ENCODE data around the gene MYO1D.
"Not testable (repeated sequence)": the region's sequence is repeated elsewhere in the genome, so short reads cannot be mapped to it uniquely, and the experiment has no call there.

The MYO1D gene

DNA sequence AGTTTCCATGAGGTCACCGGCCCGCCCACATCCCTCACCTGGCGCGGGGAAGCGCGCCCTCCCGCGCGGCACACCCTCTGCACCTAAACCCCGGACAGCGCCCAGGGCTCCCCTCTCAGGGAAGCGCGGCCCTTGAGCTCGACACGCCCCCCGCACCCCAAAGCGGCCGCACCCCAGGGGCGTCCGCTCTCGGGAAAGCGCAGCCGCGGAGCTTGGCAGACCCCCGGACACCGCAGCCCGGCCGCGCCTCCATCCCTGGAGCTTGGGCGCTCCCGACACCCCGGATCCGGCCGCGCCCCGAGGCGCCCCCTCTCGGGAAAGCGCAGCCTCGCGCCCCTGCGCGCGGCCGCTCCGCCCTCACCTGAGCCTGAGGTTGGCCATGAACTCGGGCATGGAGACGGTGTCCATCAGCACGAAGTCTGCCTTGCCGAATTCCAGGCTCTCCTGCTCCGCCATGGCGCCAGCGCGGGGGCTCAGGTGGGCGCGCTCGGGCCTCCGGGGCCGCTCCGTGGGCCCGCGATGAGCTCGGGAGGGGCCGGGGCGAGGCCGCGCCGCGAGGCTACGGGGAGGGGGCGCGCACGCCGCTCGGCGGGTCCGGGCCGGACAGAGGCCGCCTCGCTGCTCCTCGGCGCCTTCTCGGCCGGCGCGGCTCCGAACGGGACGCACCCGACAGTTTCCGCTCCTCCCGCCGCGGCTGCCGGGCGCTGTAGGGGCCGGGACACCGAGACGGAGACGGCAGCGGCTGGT, at the start of gene MYO1D:
Gene MYO1D, minus strand, starts transcription at position 708 of the 747 bp plus-strand sequence. Its CDS starts 252 bp downstream, at position 456.
- DNase-seq, result no peak

DNA sequence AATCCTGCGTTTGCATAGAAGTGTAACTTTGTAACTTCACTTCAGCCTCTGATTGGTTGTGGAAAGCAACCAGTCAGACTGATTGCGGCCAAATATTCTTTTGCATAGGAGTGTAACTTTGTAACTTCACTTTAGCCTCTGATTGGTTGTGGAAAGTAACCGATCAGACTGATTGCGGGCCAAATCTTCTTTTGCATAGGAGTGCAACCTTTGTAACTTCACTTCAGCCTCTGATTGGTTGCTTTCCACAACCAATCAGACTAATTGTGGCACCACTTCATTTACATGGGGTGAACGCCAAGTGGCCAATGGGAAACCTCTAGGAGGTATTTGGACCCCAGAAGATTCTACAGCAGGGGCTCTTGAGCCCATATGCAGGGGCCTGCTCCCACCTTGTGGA, 49.3 kb upstream of the MYO1D start:
- DNase-seq, result no peak

DNA sequence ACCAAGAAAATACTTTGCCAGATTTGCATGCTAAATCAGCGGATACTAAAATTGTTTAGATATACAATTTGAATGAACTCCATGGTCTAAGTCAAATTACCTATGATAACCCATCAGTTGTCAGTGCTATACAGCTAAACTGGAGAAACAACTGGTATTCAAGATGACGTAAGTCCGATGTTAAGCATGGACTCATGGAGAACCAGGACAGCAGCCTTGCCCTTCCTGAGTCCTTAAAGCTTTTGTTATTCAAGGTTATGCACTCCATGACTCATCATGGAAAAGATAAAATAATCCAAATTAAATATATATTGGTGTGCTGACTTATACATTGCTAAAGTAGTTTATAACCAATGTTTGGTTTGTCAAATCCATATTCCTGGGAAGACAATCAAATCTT, 47.0 kb upstream of the MYO1D start:
- not testable (repeated sequence) for DNase-seq

DNA sequence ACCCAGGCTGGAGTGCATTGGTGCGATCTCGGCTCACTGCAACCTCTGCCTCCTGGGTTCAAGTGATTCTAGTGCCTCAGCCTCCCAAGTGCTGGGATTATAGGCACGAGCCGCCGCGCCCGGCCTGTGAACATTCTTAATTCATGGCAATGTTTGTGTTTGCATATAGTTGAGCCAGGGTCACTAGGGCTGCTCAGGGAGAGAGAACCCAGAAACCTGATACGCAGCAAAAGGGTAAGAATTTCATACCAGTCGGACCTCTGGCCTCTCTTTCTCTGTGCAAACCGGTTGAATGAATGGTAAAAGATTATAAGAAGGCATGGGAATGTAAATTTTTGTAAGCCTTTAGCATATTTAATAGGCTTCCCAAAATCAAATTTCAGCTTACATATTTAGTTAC, 44.1 kb upstream of the MYO1D start:
- DNase-seq, result no peak

DNA sequence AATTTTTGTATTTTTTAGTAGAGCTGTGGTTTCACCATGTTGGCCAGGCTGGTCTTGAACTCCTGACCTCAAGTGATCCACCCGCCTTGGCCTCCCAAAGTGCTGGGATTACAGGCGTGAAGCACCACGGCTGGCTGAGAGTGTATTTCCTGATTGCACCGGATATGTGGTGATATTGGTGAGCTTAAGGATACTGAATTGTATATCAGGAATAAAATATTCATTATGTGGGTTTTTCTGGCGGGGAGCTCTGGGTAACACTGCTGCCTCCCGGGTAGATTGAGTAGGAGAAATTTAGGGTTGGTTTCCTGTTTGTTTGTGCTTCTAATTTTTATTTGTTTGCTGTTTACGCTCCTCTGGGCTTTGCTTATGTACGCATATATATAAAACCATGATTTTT, 43.4 kb upstream of the MYO1D start:
- no peak for DNase-seq

DNA sequence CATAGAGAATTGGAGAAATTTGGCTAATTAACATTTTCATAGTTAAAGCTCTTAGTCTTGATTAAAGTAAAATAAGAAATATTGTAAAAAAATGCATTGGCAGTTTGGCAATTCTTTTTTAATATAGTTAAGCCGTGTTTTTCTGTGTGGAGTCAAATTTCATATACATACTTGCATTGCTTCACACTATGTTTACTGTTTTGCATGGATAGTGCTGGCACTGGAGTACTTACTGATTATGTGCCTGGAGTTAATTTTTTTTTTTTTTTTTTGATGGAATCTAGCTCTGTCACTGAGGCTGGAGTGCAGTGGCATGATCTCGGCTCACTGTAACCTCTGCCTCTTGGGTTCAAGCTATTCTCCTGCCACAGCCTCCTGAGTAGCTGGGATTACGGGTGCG, 43.0 kb upstream of the MYO1D start:
- DNase-seq, result not testable (repeated sequence)

DNA sequence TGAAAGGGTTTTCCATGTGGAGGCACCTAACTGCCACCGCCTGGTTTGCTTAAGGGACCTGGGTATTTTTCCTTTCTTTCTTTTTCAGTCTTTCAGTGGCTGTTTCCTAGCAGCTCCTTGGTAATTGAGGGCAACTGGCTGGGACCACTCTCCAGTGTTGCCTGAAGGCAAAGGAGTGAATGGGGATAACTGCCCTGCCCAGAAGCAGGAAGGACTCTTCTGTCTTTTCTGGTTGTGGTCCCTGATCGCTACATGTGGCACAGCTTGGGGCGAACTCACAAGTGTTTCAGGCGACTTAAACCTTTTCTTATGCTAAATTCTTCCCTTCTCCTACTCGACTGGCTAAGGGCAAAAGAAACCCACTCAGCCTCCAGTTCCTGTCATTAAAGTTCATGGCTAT, 40.9 kb upstream of the MYO1D start:
- DNase-seq, result no peak

DNA sequence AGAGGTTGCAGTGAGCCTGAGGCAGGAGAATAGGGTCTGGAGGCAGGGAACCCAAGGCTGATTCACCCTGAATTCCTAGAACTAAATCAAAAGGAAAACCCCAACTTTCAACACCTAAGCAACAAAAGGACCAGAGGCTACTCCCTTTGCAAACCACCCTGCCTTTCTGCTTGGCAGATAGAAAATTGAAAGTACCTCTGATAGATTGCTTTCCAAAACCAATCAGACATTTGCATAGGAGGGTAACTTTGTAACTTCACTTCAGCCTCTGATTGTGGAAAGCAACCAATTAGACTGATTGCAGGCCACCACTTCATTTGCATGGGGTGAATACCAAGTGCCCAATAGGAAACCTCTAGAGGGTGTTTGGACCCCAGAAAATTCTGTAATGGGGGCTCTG, 40.2 kb upstream of the MYO1D start:
- DNase-seq, result no peak

DNA sequence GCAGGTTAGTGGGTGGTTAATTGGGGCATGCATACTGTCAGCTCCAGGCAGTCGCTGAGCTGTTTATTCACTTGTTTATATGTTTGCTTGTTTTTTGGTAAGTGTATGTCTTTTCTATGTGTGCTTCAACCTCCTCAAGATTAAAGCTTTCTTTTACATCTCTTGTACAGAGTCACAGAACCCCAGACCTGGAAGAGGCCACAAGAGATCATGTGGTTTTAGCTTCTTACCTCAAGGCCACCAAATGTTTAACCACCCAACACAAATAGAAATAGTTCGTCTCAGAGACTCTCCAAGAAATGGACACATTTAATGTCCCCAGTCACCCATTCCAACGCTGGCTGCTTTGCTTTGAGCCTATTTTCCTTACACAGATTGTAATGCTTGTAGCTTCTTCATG, 39.2 kb upstream of the MYO1D start:
- no peak for DNase-seq

DNA sequence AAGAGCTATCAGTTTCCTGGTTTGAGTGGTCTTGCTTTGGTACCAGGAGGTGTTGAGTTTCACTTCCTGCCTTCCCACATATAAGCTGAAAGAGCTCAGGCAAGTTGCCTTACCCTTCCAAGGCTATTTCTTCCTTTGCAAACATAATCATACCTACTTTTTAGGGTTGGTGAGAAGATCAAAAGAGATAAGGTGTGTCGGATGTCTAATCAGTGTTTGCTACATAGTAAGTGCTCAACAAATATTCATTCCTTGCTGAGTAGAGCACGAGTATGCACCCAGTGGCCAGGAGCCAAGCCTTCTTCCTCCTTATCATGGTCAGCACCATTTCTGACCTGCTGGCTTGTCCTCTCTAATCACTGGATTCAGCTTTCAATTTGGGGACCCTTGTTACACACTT, 38.3 kb upstream of the MYO1D start:
- DNase-seq, result no peak

DNA sequence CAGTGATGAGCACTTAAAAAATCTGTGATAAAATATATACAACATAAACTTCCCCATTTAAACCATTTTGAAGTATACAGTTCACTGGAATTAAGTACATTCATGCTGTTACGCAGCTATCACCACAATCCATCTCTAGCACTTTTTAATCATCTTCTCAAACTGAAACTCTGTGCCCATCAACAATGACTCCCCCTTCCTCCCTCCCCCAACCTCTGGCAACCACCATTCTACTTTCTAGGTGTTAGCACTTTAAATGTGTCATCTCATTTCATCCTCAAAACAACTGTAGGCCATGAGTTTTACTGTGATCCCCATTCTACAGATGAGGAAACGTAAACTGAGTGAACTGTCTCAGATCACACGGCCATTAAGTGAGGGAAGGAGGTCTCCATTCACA, 37.3 kb upstream of the MYO1D start:
- no peak for DNase-seq

DNA sequence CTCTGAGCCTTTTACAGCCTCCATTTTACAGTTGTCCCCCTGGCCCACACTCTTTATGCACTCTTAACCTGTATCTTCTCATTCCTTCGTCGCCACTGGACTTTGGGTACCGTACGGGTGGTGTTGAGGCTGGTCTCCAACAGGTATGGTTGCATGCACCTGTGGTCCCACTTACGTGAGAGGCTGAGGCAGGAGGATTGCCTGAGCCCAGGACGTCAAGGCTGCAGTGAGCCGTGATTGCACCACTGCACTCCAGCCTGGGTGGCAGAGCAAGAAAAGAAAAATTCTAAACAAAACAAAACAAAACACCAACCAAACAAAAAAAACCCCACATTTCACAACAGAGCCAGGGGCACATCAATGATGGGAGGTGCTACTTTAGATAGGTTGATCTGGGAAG, 36.7 kb upstream of the MYO1D start:
- DNase-seq, result no peak

DNA sequence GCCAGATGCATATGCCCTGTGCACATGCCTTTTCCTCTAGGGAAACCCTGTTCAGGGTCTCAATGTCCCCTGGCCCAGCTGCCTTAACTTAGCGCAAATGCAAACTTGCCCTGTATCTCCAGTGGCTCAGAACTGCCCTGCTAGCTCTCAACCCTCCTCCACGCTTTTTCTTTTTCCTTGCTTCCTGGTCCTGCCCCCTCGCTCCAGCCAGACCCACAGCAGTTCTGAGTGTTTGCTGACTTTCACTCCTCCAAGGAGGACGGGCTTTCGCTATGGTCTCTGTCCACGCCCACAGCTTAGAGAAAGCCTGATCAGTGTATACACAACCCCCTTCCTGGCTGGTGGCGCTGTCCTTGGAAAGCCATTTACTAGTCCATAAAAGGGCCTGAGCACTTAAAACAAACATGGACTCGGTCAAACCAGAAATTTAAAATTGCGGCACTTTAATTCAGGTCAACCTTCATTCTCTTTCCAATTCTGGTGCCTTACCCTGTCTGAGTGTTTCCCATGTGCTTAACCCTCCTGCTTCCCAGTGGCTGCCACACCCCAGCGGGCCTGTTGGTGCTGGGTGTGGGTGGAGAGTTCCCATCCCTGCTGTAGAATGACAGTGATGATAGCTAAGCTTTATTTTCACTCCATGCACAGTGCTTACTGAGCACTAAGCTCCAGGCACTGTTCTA, 35.4 kb upstream of the MYO1D start:
- no peak for DNase-seq

DNA sequence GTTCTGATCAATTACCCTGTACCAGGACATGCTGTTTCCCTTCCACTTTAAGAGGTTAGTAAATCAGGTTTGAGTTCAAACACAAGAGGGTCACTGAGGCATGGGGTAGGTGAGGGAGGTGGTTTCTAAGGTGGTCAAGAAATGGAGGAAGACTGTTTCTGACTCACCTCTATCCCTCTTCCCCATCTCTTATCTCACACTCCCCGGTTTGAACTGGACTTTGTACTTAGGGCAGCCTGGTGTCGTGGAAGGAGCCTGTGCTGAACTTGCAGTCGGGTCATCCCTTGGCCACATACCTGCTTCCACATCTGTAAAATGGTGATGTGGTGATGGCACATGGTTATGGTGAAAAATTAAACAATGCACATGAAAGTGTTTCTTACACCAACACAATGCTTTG, 33.8 kb upstream of the MYO1D start:
- DNase-seq, result no peak

DNA sequence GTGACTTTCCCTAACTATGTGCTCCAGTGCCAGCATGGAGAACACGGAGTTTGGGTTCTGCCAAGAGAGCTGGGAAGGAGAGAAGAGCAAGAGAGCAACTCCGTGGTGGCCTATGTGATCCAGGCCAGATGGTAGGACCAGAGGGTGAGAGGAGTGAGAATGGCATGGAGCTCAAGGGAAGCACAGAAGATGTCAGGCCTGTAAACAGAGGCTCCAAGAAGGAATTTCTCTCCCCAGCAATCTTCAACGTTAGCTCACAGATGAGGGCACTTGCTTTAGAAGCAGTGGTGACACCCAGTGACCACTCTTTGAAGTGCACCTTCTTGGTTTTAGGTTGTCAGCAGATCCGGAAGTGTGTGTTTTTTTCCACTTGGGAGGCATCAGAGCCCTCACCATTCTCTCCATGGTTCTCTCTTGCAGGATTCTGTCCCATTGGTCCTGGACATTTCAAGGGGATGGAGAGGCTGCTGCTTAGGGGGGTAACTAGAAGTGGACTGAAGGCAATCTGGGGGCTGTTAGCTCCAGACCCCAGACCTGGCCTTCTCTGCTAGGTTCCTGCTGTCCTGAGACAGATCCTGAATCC, 33.0 kb upstream of the MYO1D start:
- peak; percentile 25 for DNase-seq

DNA sequence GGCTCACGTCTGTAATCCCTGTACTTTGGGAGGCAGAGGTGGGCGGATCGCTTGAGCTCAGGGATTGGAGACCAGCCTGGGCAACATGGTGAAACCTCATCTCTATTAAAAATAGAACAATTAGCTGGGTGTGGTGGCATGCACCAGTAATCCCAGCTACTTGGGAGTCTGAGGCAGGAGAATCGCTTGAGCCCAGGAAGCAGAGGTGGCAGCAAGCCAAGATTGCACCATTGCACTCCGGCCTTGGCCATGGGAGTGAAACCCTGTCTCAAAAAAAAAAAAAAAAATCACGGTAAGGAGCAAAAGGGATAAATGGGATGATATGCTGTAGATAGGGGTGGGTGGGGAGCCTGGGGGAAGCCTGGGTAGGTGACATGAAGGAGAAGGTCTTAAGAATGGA, 30.7 kb upstream of the MYO1D start:
- no peak for DNase-seq

DNA sequence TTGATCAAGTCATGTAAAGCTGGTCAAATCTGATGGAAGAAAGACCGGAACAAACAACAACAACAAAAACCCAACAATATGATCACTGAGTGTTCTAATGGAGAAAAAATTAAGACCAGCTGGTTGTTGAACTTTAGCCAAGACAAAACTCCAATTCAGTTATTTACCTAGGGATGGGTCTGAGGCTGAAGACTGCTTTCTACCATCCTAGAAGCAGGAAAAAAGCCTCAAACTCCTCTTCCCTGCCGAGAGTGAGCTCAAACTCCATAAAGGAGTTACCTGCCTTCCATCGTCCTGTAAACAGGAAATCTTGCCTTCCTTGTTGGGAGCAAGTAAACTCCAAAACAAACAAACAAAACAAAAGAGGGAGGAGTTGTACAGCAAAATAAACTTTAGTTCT, 28.0 kb upstream of the MYO1D start:
- DNase-seq, result no peak

DNA sequence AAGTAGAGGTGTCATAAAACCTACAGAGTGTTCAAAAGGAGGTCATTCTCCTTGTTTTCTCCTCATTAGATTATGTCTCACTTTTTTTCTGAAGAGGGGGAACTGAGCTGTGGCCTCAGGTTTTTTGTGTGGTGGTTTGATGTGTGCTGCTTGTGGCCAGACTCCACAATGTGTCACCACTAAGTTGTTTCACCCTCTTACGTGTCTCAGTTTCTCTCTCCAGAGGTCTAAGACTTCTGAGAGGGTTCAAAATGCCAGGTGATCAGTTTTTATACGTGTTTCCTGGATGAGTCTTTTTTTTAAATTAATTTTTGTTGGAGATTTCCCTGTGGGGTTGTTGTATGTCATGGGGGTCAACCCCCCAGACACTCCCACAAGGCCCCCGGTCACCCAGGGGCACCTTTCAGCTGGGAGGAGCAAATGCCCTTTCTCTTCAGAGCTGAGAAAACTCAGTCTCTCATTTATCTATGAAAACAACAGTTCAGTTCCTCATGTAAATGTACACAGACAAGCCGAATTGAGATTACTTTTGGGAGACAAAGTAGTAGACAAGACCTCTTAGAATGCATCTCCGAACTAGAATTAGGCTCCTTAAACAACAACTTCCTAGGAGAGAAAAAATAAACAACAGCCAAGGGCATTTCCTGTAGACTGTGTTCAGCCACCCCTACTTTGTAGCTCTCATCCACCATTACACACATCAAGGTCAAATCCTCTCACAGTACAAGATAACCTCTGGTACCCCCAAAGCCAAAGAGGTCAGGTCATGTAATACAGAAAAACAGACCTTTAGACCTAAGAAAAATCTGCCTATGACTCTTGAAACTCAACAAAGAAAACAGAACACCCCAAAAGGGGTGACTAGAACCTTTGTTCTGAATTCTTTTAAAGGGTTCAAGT, 27.1 kb upstream of the MYO1D start:
- DNase-seq, result no peak

DNA sequence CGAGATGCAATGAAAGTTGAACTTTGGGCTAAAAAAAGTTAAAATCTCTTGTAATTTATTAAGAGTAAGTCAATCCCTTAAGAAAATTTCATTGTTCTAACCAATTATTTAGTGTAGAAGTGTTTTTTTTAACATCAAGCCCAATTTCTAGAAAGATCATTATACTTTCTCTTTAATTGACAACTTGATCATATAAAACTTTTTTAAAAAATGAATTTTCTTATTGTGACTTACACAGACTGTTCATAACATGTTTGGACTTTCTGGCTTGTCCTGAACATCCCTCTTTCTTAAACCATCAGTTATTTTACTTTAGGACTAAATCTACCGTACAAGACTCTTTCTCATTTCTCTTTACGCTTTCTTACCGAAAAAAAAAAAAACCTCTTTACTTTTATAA, 24.8 kb upstream of the MYO1D start:
- DNase-seq, result no peak

DNA sequence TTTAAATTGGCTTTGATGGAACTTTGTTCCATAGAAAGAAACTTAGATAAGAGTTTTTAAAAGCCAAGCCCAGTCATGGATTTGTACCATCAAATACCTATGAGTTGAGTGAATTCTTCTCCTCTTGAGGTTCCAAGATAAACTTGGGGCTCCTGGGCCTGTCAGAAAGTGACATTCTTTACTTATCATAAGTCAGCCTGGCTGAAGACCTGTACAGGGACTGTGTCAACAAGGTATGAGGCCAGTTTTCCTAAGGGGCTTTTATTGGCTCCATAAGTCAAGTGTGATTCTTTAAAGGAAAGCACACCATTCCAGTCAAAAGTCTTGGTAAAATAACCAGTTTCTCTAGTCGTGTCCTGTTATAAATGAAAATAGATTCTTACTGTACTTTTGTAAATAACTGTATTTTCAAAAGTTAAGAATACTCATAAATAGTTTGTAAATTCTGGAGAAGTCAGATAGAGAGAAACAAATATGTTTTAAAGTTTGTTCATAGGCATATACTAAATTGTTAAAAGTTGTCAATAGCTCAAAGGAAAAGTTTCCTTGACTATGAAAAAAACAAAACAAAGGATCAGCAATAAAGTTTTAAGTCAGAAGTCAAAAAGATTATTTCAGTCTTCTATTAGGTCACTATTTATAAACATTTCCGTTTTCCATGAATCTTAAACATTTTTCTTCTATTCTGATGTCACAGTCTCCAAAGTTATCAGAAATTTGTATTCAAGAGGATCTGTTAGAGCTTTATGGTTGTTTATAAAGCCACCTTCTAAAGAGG, 22.5 kb upstream of the MYO1D start:
- no peak for DNase-seq

DNA sequence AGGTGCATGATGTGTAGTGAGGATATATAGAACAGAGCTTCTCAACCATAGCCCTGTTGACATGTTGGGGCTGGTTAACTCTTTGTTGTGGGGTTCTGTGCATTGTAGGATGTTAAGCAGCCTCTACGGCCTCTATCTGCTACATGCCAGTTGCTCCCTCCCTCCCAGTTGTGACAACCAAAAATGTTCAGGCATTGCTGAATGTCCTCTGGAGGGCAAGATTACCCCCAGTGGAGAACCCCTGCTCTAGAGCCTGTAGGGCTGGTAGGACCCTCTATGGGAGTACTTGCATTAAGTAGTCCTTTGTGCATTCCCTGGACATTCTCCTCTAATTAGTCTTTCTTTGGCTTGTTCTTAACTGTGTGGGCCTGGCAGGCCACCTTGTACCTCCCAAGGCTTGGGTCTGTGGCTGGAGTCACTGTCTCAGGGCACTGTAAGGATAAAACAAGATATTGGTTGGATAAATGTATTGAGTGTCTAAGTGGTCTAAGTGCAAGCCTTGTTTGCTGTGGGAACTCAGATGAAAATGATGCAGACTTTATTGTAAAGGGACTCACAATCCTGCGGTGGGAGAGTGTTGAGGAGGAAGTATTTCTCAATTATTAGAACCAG, 19.8 kb upstream of the MYO1D start:
- no peak for DNase-seq

DNA sequence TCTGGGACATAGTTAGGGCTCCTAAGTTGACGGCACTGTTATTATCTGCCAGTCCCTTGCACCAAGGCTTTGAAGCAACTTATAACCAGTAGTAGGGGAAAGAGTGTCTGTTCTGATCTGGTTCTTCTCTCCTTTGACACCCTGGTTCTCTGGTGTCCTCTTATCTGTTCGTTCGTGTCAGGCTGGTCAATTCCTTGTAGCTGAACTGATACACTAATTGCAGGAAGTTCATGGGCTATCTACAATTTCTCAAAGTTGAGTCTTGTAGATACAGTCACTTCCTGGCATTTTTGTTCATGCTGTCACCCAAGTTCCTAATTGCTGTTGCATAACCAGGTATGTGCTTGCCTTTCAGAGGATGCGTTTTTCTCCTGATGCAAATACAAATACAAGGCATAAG, 17.3 kb upstream of the MYO1D start:
- no peak for DNase-seq
